Measurements from ENCODE around the gene TPPP3. TPM values are rescaled to one million over a fixed set of nuclear protein-coding genes. Genes with fewer than 3 reads are reported as not detected.

TPPP3 gene
- total RNA-seq, 1 experiment from 2014 or later, result not detected

GRCh38 chr16:67349172-67349571 lies 44.1 kb downstream of the TPPP3 start:
- Mint-ChIP-seq H3K36me3 (ENCODE audit: insufficient read depth, unreplicated experiment) (no peaks in the 10 kb centered on the region), H3K4me3 (ENCODE audit: unreplicated experiment) (no peak overlapping the region), H3K9me3 (ENCODE audit: unreplicated experiment) (no peaks in the 10 kb centered on the region), H3K4me1 (ENCODE audit: insufficient read depth, unreplicated experiment) (no peaks in the 10 kb centered on the region), H3K27ac (ENCODE audit: low read depth, unreplicated experiment) (no peak overlapping the region), H3K27me3 (ENCODE audit: insufficient read depth, unreplicated experiment) (peaks cover 8% of the 10 kb centered on the region)
- DNase-seq (ENCODE audit: unreplicated experiment), result peak; percentile 39
- TF ChIP-seq CTCF (IDR thresholded peaks at IDR 0.05; ENCODE audit: unreplicated experiment), result peak; percentile 32
- POLR2A ChIA-PET, result no interaction called here
- no TSS peak for BruUV-seq (replicated peaks)
- intact Hi-C loops (cut with micrococcal nuclease), result no loop called here
- CTCF ChIA-PET, result interaction anchor here (0.6 to 1.3 kb wide), 5 partner anchors 32 to 306 kb away, joined by 3 read pairs; no protein-coding TSS in a partner anchor

DNA sequence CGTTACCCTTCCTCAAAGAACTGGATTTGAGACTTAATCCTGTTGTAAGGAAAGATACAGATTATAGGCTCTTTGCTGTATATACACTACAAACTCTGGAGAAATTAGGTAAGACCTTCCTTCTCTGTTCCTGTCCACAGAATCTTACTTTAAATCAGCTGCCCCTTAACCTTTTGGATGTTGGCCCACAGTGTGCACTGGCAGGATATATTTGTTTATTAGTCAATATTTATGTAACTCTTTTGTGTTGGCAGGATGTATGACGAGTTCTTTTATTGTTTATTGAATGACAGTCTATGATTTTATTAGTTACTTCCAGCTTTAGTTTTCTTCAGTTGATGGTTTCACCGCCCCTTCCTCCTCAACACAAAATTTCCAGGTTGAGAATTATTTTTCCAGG lies 47.0 kb downstream of the TPPP3 start:
- no TSS peak for BruUV-seq (replicated peaks)
- no peaks in the 10 kb centered on the region for H3K9me3 Mint-ChIP-seq (ENCODE audit: unreplicated experiment)
- H3K36me3 Mint-ChIP-seq (ENCODE audit: insufficient read depth, unreplicated experiment), result no peaks in the 10 kb centered on the region
- TF ChIP-seq CTCF (IDR thresholded peaks at IDR 0.05; ENCODE audit: unreplicated experiment), result no peak
- no peak overlapping the region for H3K27ac Mint-ChIP-seq (ENCODE audit: low read depth, unreplicated experiment)
- H3K4me1 Mint-ChIP-seq (ENCODE audit: insufficient read depth, unreplicated experiment), result no peaks in the 10 kb centered on the region
- POLR2A ChIA-PET, result interaction anchor here (1.0 to 1.2 kb wide), 2 partner anchors 22 to 35 kb away, joined by 3 read pairs; no protein-coding TSS in a partner anchor
- H3K27me3 Mint-ChIP-seq (ENCODE audit: insufficient read depth, unreplicated experiment), result no peaks in the 10 kb centered on the region
- intact Hi-C loops (cut with micrococcal nuclease), result no loop called here
- peak; percentile 6 for DNase-seq (ENCODE audit: unreplicated experiment)
- no peak overlapping the region for H3K4me3 Mint-ChIP-seq (ENCODE audit: unreplicated experiment)
- CTCF ChIA-PET, result interaction anchor here (0.7 kb wide), 1 partner anchor 13 kb away, joined by 3 read pairs; no protein-coding TSS in a partner anchor

- no peak for TF ChIP-seq CTCF (IDR thresholded peaks at IDR 0.05; ENCODE audit: unreplicated experiment)
- BruUV-seq (replicated peaks), result no TSS peak
- Mint-ChIP-seq H3K36me3 (ENCODE audit: insufficient read depth, unreplicated experiment) (no peaks in the 10 kb centered on the region), H3K27me3 (ENCODE audit: insufficient read depth, unreplicated experiment) (no peaks in the 10 kb centered on the region), H3K9me3 (ENCODE audit: unreplicated experiment) (no peaks in the 10 kb centered on the region), H3K4me1 (ENCODE audit: insufficient read depth, unreplicated experiment) (no peaks in the 10 kb centered on the region), H3K27ac (ENCODE audit: low read depth, unreplicated experiment) (no peak overlapping the region), H3K4me3 (ENCODE audit: unreplicated experiment) (no peak overlapping the region)
- ChIA-PET CTCF (interaction anchor here (0.6 to 0.9 kb wide), 3 partner anchors 32 to 81 kb away, joined by 4 to 5 read pairs (median 4); no protein-coding TSS in a partner anchor), POLR2A (no interaction called here)
- DNase-seq (ENCODE audit: unreplicated experiment), result no peak
- intact Hi-C loops (cut with micrococcal nuclease), result no loop called here
These were observed 47.9 kb downstream of the TPPP3 start for GRCh38 chr16:67345401-67345800.

GRCh38 chr16:67342616-67343015 lies 50.7 kb downstream of the TPPP3 start:
- Mint-ChIP-seq H3K36me3 (ENCODE audit: insufficient read depth, unreplicated experiment) (no peaks in the 10 kb centered on the region), H3K4me1 (ENCODE audit: insufficient read depth, unreplicated experiment) (no peaks in the 10 kb centered on the region), H3K27ac (ENCODE audit: low read depth, unreplicated experiment) (no peak overlapping the region), H3K9me3 (ENCODE audit: unreplicated experiment) (no peaks in the 10 kb centered on the region), H3K27me3 (ENCODE audit: insufficient read depth, unreplicated experiment) (no peaks in the 10 kb centered on the region), H3K4me3 (ENCODE audit: unreplicated experiment) (no peak overlapping the region)
- ChIA-PET POLR2A (no interaction called here), CTCF (interaction anchor here (0.5 kb wide), 1 partner anchor 151 kb away, joined by 3 read pairs; no protein-coding TSS in a partner anchor)
- TF ChIP-seq CTCF (IDR thresholded peaks at IDR 0.05; ENCODE audit: unreplicated experiment), result no peak
- no peak for DNase-seq (ENCODE audit: unreplicated experiment)
- intact Hi-C loops (cut with micrococcal nuclease), result no loop called here
- BruUV-seq (replicated peaks), result no TSS peak

Data from MCF 10A (cell line).